MCF 10A (cell line): ENCODE measurements around the gene MON2. TPM values are rescaled to one million over a fixed set of nuclear protein-coding genes. Genes with fewer than 3 reads are reported as not detected.

Experiments
- BruUV-seq: library from RNA; stranded (reverse); fragments of 400-500 nt; replicated peaks from 2 replicates; lab custom pipeline; 2021; lab: Mats Ljungman, UMichigan
- CTCF ChIA-PET: fragments of 300-600 bp; sonication (Branson Sonifier 250); formaldehyde crosslinking; extraction: SDS; loops from one replicate; lab custom pipeline; 2021; ENCODE audit warnings: antibody characterized with exemption, inconsistent platforms; lab: Yijun Ruan, JAX
- POLR2A ChIA-PET: fragments of 300-600, 350-650 bp; sonication (Branson Sonifier 250); formaldehyde crosslinking; extraction: SDS; loops from one replicate; lab custom pipeline; 2020; ENCODE audit warnings: antibody characterized with exemption, inconsistent platforms; lab: Yijun Ruan, JAX
- DNase-seq: peaks from one replicate; pipeline ENCODE4 v3.0.0-alpha.2; 2018; ENCODE audit not compliant: unreplicated experiment
- H3K27ac Mint-ChIP-seq: one replicate; pipeline ENCODE4 v1.8.0; 2022; ENCODE audit warnings: mild to moderate bottlenecking, low read depth, mixed read lengths; ENCODE audit not compliant: unreplicated experiment
- H3K27me3 Mint-ChIP-seq: one replicate; pipeline ENCODE4 v1.8.0; 2022; ENCODE audit warnings: mixed read lengths; ENCODE audit not compliant: insufficient read depth, unreplicated experiment
- H3K36me3 Mint-ChIP-seq: one replicate; pipeline ENCODE4 v1.8.0; 2022; ENCODE audit warnings: mild to moderate bottlenecking, moderate library complexity, mixed read lengths; ENCODE audit not compliant: insufficient read depth, unreplicated experiment
- H3K4me1 Mint-ChIP-seq: one replicate; pipeline ENCODE4 v1.8.0; 2022; ENCODE audit warnings: mixed read lengths; ENCODE audit not compliant: insufficient read depth, unreplicated experiment
- H3K4me3 Mint-ChIP-seq: one replicate; pipeline ENCODE4 v1.8.0; 2022; ENCODE audit warnings: mild to moderate bottlenecking, moderate library complexity, mixed read lengths; ENCODE audit not compliant: unreplicated experiment
- H3K9me3 Mint-ChIP-seq: one replicate; pipeline ENCODE4 v1.8.0; 2022; ENCODE audit warnings: mixed read lengths; ENCODE audit not compliant: unreplicated experiment
- intact Hi-C: fragments of 100-400 bp; cut with micrococcal nuclease; formaldehyde crosslinking; loops from 2 replicates; pipeline ENCODE4 v1.14.1; 2022
- total RNA-seq: library from RNA; stranded (reverse); gene quantifications from 2 replicates; pipeline ENCODE4 v1.2.3, GENCODE V29; 2022
- TF ChIP-seq, protein P1 (sequence below): fragments of 200-600 bp; IDR thresholded peaks from one replicate; pipeline ENCODE4 v1.8.0; 2022; ENCODE audit warnings: antibody characterized with exemption, mild to moderate bottlenecking; ENCODE audit not compliant: unreplicated experiment

Gene MON2
- total RNA-seq, 1 experiment from 2014 or later, result 49.5 TPM

DNA sequence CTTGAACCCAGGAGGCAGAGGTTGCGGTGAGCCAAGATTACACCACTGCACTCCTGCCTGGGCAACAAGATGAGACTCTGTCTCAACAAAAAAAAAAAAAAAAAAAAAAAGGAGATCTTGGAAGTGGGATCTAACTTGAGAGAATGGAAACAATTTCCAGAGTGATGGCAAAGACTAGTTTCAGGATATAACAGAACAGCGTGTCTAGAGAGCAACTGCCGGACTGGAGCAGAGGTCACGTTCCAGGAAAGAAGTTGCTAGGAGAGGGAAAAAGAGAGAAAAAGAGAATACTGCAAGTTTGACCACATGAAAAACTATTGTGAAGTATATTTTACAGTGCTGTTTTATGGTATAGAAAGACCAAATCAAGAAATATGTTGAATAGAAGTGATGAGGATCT lies 118.0 kb downstream of the MON2 start:
- TF ChIP-seq, protein P1, sequence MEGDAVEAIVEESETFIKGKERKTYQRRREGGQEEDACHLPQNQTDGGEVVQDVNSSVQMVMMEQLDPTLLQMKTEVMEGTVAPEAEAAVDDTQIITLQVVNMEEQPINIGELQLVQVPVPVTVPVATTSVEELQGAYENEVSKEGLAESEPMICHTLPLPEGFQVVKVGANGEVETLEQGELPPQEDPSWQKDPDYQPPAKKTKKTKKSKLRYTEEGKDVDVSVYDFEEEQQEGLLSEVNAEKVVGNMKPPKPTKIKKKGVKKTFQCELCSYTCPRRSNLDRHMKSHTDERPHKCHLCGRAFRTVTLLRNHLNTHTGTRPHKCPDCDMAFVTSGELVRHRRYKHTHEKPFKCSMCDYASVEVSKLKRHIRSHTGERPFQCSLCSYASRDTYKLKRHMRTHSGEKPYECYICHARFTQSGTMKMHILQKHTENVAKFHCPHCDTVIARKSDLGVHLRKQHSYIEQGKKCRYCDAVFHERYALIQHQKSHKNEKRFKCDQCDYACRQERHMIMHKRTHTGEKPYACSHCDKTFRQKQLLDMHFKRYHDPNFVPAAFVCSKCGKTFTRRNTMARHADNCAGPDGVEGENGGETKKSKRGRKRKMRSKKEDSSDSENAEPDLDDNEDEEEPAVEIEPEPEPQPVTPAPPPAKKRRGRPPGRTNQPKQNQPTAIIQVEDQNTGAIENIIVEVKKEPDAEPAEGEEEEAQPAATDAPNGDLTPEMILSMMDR, result no peak
- Mint-ChIP-seq H3K4me1 (no peaks in the 10 kb centered on the region), H3K9me3 (no peaks in the 10 kb centered on the region), H3K27ac (no peak overlapping the region), H3K4me3 (no peak overlapping the region), H3K27me3 (no peaks in the 10 kb centered on the region), H3K36me3 (peaks cover 33% of the 10 kb centered on the region)
- DNase-seq, result no peak
- BruUV-seq, result no TSS peak
- POLR2A ChIA-PET, result interaction anchor here (0.5 to 1.3 kb wide), 3 partner anchors 9 to 21 kb away, joined by 3 to 4 read pairs (median 3); no protein-coding TSS in a partner anchor
- CTCF ChIA-PET, result interaction anchor here (0.7 to 11.6 kb wide), 4 partner anchors 17 to 484 kb away, joined by 3 to 241 read pairs (median 10); no protein-coding TSS in a partner anchor
- intact Hi-C loops, result no loop called here

DNA sequence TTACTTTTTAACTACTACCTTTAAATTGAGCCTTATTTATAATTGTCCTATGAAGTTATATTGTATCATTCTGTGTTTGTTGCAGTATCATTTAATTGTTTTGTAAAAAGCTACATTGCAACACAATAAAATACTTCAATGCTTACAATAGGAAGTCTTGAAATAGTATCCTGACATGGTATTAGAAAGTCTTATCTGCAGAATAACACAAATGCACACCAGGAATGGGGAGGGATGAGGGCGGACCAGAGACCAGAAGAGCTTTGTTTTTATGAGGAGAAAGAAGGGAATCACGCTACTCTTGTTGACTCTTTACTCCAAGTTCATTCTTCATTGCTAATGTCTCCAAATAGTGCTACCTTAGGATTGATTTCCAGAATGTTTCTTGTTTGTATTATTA lies 120.2 kb downstream of the MON2 start:
- no TSS peak for BruUV-seq

DNA sequence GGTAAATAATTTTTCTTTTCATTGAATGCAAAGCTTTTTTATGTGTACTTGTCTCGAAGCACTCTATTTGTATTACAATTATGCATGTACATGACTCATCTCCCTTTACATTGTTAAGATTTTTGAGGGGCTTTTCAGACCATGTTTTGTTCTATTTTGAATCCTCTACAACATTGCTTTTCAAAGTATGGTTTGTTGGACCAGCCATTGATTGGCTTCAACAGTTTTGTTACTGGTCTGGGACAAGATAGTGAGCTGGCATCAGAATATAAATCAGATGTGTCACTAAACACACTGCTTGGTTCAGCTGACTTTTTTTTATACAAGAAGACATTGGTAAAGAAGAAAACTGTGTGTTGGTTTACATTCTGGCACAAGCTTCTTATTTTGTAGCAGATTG lies 122.3 kb downstream of the MON2 start:
- POLR2A ChIA-PET, result interaction anchor here (0.6 to 1.2 kb wide), 2 partner anchors 13 to 25 kb away, joined by 3 to 5 read pairs; no protein-coding TSS in a partner anchor
- Mint-ChIP-seq H3K27me3 (no peaks in the 10 kb centered on the region), H3K36me3 (peaks cover 43% of the 10 kb centered on the region), H3K27ac (no peak overlapping the region), H3K9me3 (no peaks in the 10 kb centered on the region), H3K4me3 (no peak overlapping the region), H3K4me1 (no peaks in the 10 kb centered on the region)
- intact Hi-C loops, result no loop called here
- BruUV-seq, result no TSS peak
- no peak for DNase-seq
- CTCF ChIA-PET, result interaction anchor here (0.7 to 2.1 kb wide), 4 partner anchors 11 to 209 kb away, joined by 4 to 7 read pairs (median 4); no protein-coding TSS in a partner anchor
- TF ChIP-seq, protein P1, result no peak

More for the DNA sequence above, 120.2 kb downstream of the MON2 start:
- Mint-ChIP-seq H3K4me1 (no peaks in the 10 kb centered on the region), H3K27ac (no peak overlapping the region), H3K4me3 (no peak overlapping the region), H3K27me3 (no peaks in the 10 kb centered on the region), H3K9me3 (no peaks in the 10 kb centered on the region), H3K36me3 (peaks cover 43% of the 10 kb centered on the region)
- TF ChIP-seq, protein P1, result no peak
- CTCF ChIA-PET, result interaction anchor here (0.6 to 11.6 kb wide), 3 partner anchors 210 to 801 kb away, joined by 3 to 241 read pairs (median 3); no protein-coding TSS in a partner anchor
- DNase-seq, result no peak
- POLR2A ChIA-PET, result interaction anchor here (1.1 to 1.2 kb wide), 2 partner anchors 12 to 16 kb away, joined by 3 to 6 read pairs; no protein-coding TSS in a partner anchor
- intact Hi-C loops, result no loop called here

DNA sequence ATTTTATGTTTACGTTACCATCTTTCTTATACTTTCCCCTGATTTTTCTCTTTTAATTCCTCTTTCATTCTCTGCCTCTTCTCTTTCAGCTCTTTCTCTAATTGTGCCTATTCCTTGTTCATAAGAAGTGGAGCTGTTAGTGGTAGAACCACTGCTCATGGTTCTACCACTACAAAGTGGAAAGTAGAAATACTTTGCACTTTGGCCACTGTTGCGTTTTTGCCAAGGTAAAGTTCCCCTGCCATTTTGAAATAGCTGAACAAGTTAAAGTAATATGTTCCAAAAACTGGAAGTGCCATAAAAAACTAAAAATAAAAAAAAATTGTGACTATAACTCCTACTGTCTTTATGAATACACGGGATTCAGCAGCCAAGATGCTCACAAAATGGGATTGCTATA lies 130.6 kb downstream of the MON2 start:
- H3K4me3 Mint-ChIP-seq, result no peak overlapping the region
- TF ChIP-seq, protein P1, result no peak

More for the DNA sequence above, 130.6 kb downstream of the MON2 start:
- BruUV-seq, result no TSS peak
- CTCF ChIA-PET, result interaction anchor here (0.5 kb wide), 1 partner anchor 203 kb away, joined by 4 read pairs; no protein-coding TSS in a partner anchor
- Mint-ChIP-seq H3K9me3 (no peaks in the 10 kb centered on the region), H3K4me1 (peaks cover 9% of the 10 kb centered on the region), H3K27me3 (no peaks in the 10 kb centered on the region), H3K27ac (no peak overlapping the region), H3K36me3 (peaks cover 1% of the 10 kb centered on the region)
- intact Hi-C loops, result no loop called here
- POLR2A ChIA-PET, result interaction anchor here (0.6 kb wide), 2 partner anchors 339 to 471 kb away, joined by 3 read pairs; no protein-coding TSS in a partner anchor
- no peak for DNase-seq
